Astrocyte (in vitro differentiated cells and primary cell): ENCODE results near the gene CYBRD1. TPM values are rescaled to one million over a fixed set of nuclear protein-coding genes. Genes with fewer than 3 reads are reported as not detected.
A peak's percentile ranks its signal among the peaks of the same experiment; 100 is the strongest.
"Not testable (repeated sequence)": the region's sequence is repeated elsewhere in the genome, so short reads cannot be mapped to it uniquely, and the experiment has no call there.

Experiments
- DNase-seq: peaks from one replicate; pipeline ENCODE4 v3.0.0-alpha.2; 2010; ENCODE audit warnings: low read depth
- FAIRE-seq: peaks from 2 replicates; lab custom pipeline; 2011; peaks lifted over from hg19 to GRCh38; lab: Jason Lieb, UNC
- H2AFZ ChIP-seq: 2 replicates; pipeline ENCODE4 v1.6.0; 2012; ENCODE audit warnings: low read depth, low read length, inconsistent platforms
- H3K27ac ChIP-seq: 2 replicates; pipeline ENCODE4 v1.5.1; 2011; ENCODE audit warnings: low read depth, low read length, inconsistent platforms
- H3K27me3 ChIP-seq: 2 replicates; pipeline ENCODE4 v1.6.0; 2011; ENCODE audit warnings: low read length, inconsistent platforms; ENCODE audit not compliant: insufficient read depth
- H3K36me3 ChIP-seq: 2 replicates; pipeline ENCODE4 v1.5.1; 2011; ENCODE audit warnings: low read length, inconsistent platforms; ENCODE audit not compliant: insufficient read depth
- H3K4me1 ChIP-seq: 2 replicates; pipeline ENCODE4 v1.5.1; 2011; ENCODE audit warnings: low read length, inconsistent platforms; ENCODE audit not compliant: insufficient read depth
- H3K4me2 ChIP-seq: 2 replicates; pipeline ENCODE4 v1.6.0; 2012; ENCODE audit warnings: low read length, inconsistent platforms
- H3K4me3 ChIP-seq: 2 replicates; pipeline ENCODE4 v1.5.1; 2011; ENCODE audit warnings: low read depth, mild to moderate bottlenecking, low read length, inconsistent platforms; ENCODE audit not compliant: insufficient read depth
- H3K79me2 ChIP-seq: 2 replicates; pipeline ENCODE4 v1.6.0; 2012; ENCODE audit warnings: mild to moderate bottlenecking, low read length, inconsistent platforms; ENCODE audit not compliant: insufficient read depth
- H3K9ac ChIP-seq: 2 replicates; pipeline ENCODE4 v1.6.0; 2012; ENCODE audit warnings: mild to moderate bottlenecking, low read length, inconsistent platforms
- H3K9me3 ChIP-seq: 2 replicates; pipeline ENCODE4 v1.5.1; 2012; ENCODE audit warnings: low read depth, mild to moderate bottlenecking, low read length, inconsistent platforms; ENCODE audit not compliant: insufficient read depth
- H4K20me1 ChIP-seq: 2 replicates; pipeline ENCODE4 v1.6.0; 2012; ENCODE audit warnings: low read length, inconsistent platforms; ENCODE audit not compliant: insufficient read depth
- H3K27ac Mint-ChIP-seq: one replicate; pipeline ENCODE4 v1.8.0; 2021; ENCODE audit warnings: mild to moderate bottlenecking, mixed read lengths; ENCODE audit not compliant: unreplicated experiment
- H3K27me3 Mint-ChIP-seq: one replicate; pipeline ENCODE4 v1.8.0; 2021; ENCODE audit warnings: low read depth, mixed read lengths; ENCODE audit not compliant: unreplicated experiment
- H3K36me3 Mint-ChIP-seq: one replicate; pipeline ENCODE4 v1.8.0; 2021; ENCODE audit warnings: low read depth, mixed read lengths; ENCODE audit not compliant: unreplicated experiment
- H3K4me1 Mint-ChIP-seq: one replicate; pipeline ENCODE4 v1.8.0; 2021; ENCODE audit warnings: low read depth, mixed read lengths; ENCODE audit not compliant: unreplicated experiment
- H3K4me3 Mint-ChIP-seq: one replicate; pipeline ENCODE4 v1.8.0; 2021; ENCODE audit warnings: mild to moderate bottlenecking, moderate library complexity, mixed read lengths; ENCODE audit not compliant: unreplicated experiment
- H3K9me3 Mint-ChIP-seq: one replicate; pipeline ENCODE4 v1.8.0; 2021; ENCODE audit warnings: mild to moderate bottlenecking, mixed read lengths; ENCODE audit not compliant: unreplicated experiment
- EZH2 ChIP-seq: IDR thresholded peaks from 2 replicates; pipeline ENCODE4 v1.6.1; 2012; ENCODE audit warnings: mild to moderate bottlenecking, low read length, inconsistent platforms; ENCODE audit not compliant: insufficient read depth
- total RNA-seq: library from RNA; stranded (reverse); gene quantifications from 2 replicates; pipeline ENCODE4 v1.2.1, GENCODE V29; 2021
- TF ChIP-seq, protein P1 (sequence below): IDR thresholded peaks from 2 replicates; pipeline ENCODE4 v1.5.1; 2011; ENCODE audit warnings: low read depth, mild to moderate bottlenecking, inconsistent platforms, low read length, moderate library complexity; ENCODE audit not compliant: insufficient read depth

The CYBRD1 gene
- total RNA-seq, 1 donor from 2014 or later = 26.7 TPM

DNA sequence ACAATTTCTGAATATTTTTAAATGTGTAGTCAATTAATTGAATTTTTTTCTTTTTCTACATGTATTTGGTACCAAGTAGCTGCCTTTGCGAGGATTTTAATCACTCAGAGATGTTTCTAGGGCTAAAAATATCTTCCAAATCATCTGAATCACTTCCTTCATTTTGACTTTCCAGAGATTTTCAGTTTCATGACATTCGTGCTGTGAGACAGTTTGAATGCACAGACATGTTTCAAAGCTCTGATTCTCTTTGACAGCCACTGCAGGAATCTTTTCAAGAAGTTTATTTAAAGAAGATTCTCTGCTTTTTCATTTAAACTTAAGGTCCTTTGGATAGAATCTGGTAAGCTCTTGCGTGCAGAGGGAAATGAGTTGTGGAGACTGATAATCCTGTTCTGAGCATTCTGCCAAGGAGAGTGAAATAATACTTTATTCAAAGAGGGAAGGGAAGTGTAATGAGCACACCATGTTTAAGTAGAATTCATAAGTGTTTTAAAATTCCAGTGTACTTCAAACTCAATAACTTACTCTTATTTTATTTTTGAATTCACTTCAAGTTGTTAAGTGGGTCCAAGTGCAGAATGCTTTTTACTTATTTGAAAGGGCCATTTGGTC is 9.7 kb downstream of the CYBRD1 start:
- Histone ChIP-seq H4K20me1 (peaks cover 9% of the 10 kb centered on the region), H3K79me2 (peaks cover 41% of the 10 kb centered on the region), H2AFZ (no peak overlapping the region), H3K4me1 (peaks cover 19% of the 10 kb centered on the region), H3K36me3 (no peaks in the 10 kb centered on the region), H3K9me3 (no peaks in the 10 kb centered on the region), H3K4me2 (peak overlapping the region; percentile 80), H3K27me3 (no peaks in the 10 kb centered on the region), H3K4me3 (peak overlapping the region; percentile 15), H3K9ac (peak overlapping the region; percentile 56), H3K27ac (peak overlapping the region; percentile 70)
- peak; percentile 47 for FAIRE-seq
- H3K27ac Mint-ChIP-seq = peak overlapping the region; percentile 69
- TF ChIP-seq, protein P1, sequence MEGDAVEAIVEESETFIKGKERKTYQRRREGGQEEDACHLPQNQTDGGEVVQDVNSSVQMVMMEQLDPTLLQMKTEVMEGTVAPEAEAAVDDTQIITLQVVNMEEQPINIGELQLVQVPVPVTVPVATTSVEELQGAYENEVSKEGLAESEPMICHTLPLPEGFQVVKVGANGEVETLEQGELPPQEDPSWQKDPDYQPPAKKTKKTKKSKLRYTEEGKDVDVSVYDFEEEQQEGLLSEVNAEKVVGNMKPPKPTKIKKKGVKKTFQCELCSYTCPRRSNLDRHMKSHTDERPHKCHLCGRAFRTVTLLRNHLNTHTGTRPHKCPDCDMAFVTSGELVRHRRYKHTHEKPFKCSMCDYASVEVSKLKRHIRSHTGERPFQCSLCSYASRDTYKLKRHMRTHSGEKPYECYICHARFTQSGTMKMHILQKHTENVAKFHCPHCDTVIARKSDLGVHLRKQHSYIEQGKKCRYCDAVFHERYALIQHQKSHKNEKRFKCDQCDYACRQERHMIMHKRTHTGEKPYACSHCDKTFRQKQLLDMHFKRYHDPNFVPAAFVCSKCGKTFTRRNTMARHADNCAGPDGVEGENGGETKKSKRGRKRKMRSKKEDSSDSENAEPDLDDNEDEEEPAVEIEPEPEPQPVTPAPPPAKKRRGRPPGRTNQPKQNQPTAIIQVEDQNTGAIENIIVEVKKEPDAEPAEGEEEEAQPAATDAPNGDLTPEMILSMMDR = no peak
- no peak for TF ChIP-seq EZH2
- no peaks in the 10 kb centered on the region for H3K27me3 Mint-ChIP-seq
- peaks cover 15% of the 10 kb centered on the region for H3K4me1 Mint-ChIP-seq
- H3K9me3 Mint-ChIP-seq = no peaks in the 10 kb centered on the region
- peaks cover 2% of the 10 kb centered on the region for H3K36me3 Mint-ChIP-seq
- no peak for DNase-seq
- no peak overlapping the region for H3K4me3 Mint-ChIP-seq

DNA sequence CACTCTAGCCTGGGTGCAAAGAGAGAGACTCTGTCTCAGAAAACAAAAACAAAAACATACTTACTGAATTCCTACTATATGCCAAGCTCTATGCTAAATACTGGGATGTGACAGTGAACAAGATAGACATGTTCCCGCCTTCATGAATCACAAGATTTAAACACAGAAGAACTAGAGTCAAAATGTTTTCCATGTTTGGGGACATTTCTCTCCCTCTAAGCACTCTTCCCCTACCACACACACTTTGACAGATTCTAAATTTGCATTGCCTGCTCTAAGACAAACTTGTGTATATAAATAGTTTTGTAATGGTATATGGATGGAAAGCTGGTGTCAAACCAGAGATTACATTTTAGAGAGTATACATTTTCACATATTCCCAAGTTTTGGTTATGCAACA is 11.1 kb downstream of the CYBRD1 start:
- Mint-ChIP-seq H3K9me3 (no peaks in the 10 kb centered on the region), H3K4me1 (peaks cover 15% of the 10 kb centered on the region), H3K27ac (no peak overlapping the region), H3K36me3 (peaks cover 2% of the 10 kb centered on the region), H3K4me3 (no peak overlapping the region), H3K27me3 (no peaks in the 10 kb centered on the region)
- Histone ChIP-seq H3K4me1 (peaks cover 19% of the 10 kb centered on the region), H3K4me2 (no peak overlapping the region), H3K4me3 (no peak overlapping the region), H3K36me3 (no peaks in the 10 kb centered on the region), H3K9ac (no peak overlapping the region), H2AFZ (no peak overlapping the region), H4K20me1 (peaks cover 4% of the 10 kb centered on the region), H3K79me2 (peaks cover 32% of the 10 kb centered on the region), H3K27ac (no peak overlapping the region), H3K9me3 (no peaks in the 10 kb centered on the region), H3K27me3 (no peaks in the 10 kb centered on the region)
- TF ChIP-seq EZH2 = no peak
- TF ChIP-seq, protein P1 = no peak
- FAIRE-seq (no peak), DNase-seq (no peak)

DNA sequence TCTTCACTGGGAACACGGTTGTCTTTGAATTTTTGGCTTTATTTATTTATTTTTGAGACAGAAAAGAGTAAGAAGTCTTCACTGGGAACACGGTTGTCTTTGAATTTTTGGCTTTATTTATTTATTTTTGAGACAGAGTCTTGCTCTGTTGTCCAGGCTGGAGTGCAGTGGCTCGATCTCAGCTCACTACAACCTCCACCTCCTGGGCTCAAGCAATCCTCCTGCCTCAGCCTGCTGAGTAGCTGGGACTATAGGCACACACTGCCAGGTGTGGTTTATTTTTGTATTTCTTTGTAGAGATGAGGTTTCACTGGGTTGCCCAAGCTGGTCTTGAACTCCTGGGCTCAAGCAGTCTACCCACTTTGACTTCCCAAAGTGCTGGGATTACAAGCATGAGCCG is 13.3 kb downstream of the CYBRD1 start:
- not testable (repeated sequence) for H2AFZ ChIP-seq, H3K27ac ChIP-seq, H3K9me3 Mint-ChIP-seq, H3K9me3 ChIP-seq, H3K4me2 ChIP-seq, H3K4me3 ChIP-seq, H3K4me3 Mint-ChIP-seq, H3K36me3 Mint-ChIP-seq, H3K36me3 ChIP-seq, H3K27me3 ChIP-seq, FAIRE-seq, DNase-seq, H3K9ac ChIP-seq, H3K27me3 Mint-ChIP-seq, H4K20me1 ChIP-seq, H3K27ac Mint-ChIP-seq
- Histone ChIP-seq H3K79me2 (peaks cover 19% of the 10 kb centered on the region), H3K4me1 (peaks cover 19% of the 10 kb centered on the region)
- H3K4me1 Mint-ChIP-seq = peaks cover 14% of the 10 kb centered on the region
